ENCODE results near the gene DNAJC30. TPM values are rescaled to one million over a fixed set of nuclear protein-coding genes. Genes with fewer than 3 reads are reported as not detected.

The DNAJC30 gene
- total and polyA plus RNA-seq, 10 of the 15 experiments (the other 5 are each of a cell fraction or from before 2014, with no cell fraction given), result 2.1 to 19.0 (median 7.9) TPM

- TF ChIP-seq, protein P1, sequence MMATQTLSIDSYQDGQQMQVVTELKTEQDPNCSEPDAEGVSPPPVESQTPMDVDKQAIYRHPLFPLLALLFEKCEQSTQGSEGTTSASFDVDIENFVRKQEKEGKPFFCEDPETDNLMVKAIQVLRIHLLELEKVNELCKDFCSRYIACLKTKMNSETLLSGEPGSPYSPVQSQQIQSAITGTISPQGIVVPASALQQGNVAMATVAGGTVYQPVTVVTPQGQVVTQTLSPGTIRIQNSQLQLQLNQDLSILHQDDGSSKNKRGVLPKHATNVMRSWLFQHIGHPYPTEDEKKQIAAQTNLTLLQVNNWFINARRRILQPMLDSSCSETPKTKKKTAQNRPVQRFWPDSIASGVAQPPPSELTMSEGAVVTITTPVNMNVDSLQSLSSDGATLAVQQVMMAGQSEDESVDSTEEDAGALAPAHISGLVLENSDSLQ (IDR thresholded peaks at IDR 0.05), result no peak
- no peak for TF ChIP-seq BCL11A (IDR thresholded peaks at IDR 0.05; ENCODE audit: low read depth, low read length)
- TF ChIP-seq RELA (IDR thresholded peaks at IDR 0.05; ENCODE audit: borderline replicate concordance, partially characterized antibody), result no peak
- no peak for TF ChIP-seq MEF2A (IDR thresholded peaks at IDR 0.05; ENCODE audit: insufficient read depth, low read depth, low read length)
- TF ChIP-seq DPF2 (IDR thresholded peaks at IDR 0.05), result no peak
- no peak for TF ChIP-seq BHLHE40 (IDR thresholded peaks at IDR 0.05; ENCODE audit: borderline replicate concordance in 1 of 2, low read depth in 2 of 2, low read length in 1 of 2)
- TF ChIP-seq CBX5 (IDR thresholded peaks at IDR 0.05; ENCODE audit: low read depth), result no peak
Observed at GRCh38 chr7:73702226-73702625, 19.0 kb upstream of the DNAJC30 start (continued).

DNA sequence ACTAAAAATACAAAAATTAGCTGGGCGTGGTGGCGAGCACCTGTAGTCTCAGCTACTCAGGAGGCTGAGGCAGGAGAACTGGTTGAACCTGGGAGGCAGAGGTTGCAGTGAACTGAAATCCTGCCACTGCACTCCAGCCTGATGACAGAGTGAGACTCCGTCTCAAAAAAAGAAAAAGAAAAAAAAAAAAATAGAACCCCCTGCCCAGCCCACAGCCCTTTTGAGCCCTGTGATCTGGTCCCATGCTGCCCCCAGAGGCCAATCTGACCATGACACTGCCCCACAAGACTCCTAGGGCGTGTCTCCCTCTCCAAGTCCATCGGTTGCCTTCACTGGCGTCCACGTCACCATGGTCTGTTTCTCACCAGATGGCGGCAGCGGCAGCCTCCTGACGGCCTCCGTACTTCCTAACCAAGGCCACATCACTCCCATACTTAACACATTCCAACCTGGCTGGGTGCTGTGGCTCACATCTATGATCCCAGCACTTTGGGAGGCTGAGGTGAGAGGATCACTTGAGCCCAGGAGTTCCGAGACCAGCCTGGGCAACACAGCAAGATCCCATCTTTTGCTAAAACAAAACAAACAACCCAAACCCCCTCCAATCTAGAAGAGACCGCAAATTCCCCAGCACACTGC lies 18.2 kb upstream of the DNAJC30 start:
- BruUV-seq (replicated peaks), result no TSS peak
- RAD21 ChIA-PET (ENCODE audit: unreplicated experiment), result interaction anchor here (0.8 kb wide), 1 partner anchor 95 kb away, joined by 3 read pairs; no protein-coding TSS in a partner anchor
- Histone ChIP-seq H3K9me3 (replicated peaks; ENCODE audit: control insufficient read depth, insufficient read depth, low read length) (no peaks in the 10 kb centered on the region), H3K4me2 (ENCODE audit: control insufficient read depth, insufficient read depth) (no peak overlapping the region), H3K9ac (ENCODE audit: control insufficient read depth, insufficient read depth, low read length) (no peak overlapping the region), H3K27ac (ENCODE audit: control insufficient read depth, insufficient read depth) (no peak overlapping the region), H3K27me3 (replicated peaks in 1 of 2; ENCODE audit: control insufficient read depth in 2 of 2, insufficient read depth in 2 of 2, low read length in 1 of 2) (no peaks in the 10 kb centered on the region), H3K4me1 (ENCODE audit: control insufficient read depth, insufficient read depth, low read length) (no peaks in the 10 kb centered on the region), H3K36me3 (ENCODE audit: control insufficient read depth in 2 of 2, insufficient read depth in 2 of 2, low read length in 1 of 2) (peaks cover 2 to 22% of the 10 kb centered on the region in 2 experiments), H3K4me3 (no peak overlapping the region), H2AFZ (ENCODE audit: control insufficient read depth, low read depth, low read length) (no peak overlapping the region), H3K79me2 (ENCODE audit: control insufficient read depth, insufficient read depth, low read length) (no peaks in the 10 kb centered on the region), H4K20me1 (ENCODE audit: control insufficient read depth, insufficient read depth) (no peaks in the 10 kb centered on the region)
- DNase-seq (ENCODE audit: low read depth, low spot score) (no peak), FAIRE-seq (no peak), ATAC-seq (peak; percentile 70)
- CTCF ChIA-PET, result interaction anchor here (0.7 to 2.0 kb wide), 4 partner anchors 9 to 33 kb away, joined by 3 to 7 read pairs (median 5); no protein-coding TSS in a partner anchor
- intact Hi-C loops (cut with micrococcal nuclease; ENCODE audit: unreplicated experiment), result no loop called here
- WGBS (ENCODE audit: insufficient coverage, insufficient replicate concordance, low lambda C conversion rate, missing lambda C conversion rate), result 90% methylated on average over 12 of the region's 13 CpGs
- in situ Hi-C loops (cut with MboI), result no loop called here
- SMC1A ChIA-PET (ENCODE audit: uncharacterized antibody, unreplicated experiment), result interaction anchor here (1.2 kb wide), 1 partner anchor 33 kb away, joined by 3 read pairs; no protein-coding TSS in a partner anchor
- no peak for TF ChIP-seq CHD1 (IDR thresholded peaks at IDR 0.05; ENCODE audit: low read depth, low read length)
- TF ChIP-seq SMARCA5 (IDR thresholded peaks at IDR 0.05), result no peak
- TF ChIP-seq, protein P2, sequence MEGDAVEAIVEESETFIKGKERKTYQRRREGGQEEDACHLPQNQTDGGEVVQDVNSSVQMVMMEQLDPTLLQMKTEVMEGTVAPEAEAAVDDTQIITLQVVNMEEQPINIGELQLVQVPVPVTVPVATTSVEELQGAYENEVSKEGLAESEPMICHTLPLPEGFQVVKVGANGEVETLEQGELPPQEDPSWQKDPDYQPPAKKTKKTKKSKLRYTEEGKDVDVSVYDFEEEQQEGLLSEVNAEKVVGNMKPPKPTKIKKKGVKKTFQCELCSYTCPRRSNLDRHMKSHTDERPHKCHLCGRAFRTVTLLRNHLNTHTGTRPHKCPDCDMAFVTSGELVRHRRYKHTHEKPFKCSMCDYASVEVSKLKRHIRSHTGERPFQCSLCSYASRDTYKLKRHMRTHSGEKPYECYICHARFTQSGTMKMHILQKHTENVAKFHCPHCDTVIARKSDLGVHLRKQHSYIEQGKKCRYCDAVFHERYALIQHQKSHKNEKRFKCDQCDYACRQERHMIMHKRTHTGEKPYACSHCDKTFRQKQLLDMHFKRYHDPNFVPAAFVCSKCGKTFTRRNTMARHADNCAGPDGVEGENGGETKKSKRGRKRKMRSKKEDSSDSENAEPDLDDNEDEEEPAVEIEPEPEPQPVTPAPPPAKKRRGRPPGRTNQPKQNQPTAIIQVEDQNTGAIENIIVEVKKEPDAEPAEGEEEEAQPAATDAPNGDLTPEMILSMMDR (IDR thresholded peaks at IDR 0.05 in 2 of 3, conservative IDR thresholded peaks at IDR 0.05 in 1 of 3; ENCODE audit: control insufficient read depth in 2 of 3, extremely low read depth in 1 of 3, insufficient read depth in 1 of 3, low read depth in 3 of 3, low read length in 3 of 3), result peak; percentile 31 to 70 (median 61); a peak in 5 of 6 replicates
- no peak for TF ChIP-seq NBN (IDR thresholded peaks at IDR 0.05)
- TF ChIP-seq KDM1A (IDR thresholded peaks at IDR 0.05; ENCODE audit: borderline replicate concordance), result no peak
- no peak for TF ChIP-seq IKZF2 (IDR thresholded peaks at IDR 0.05)
- TF ChIP-seq TCF12 (IDR thresholded peaks at IDR 0.05; ENCODE audit: low read depth, low read length), result no peak
- no peak for TF ChIP-seq HDGF (IDR thresholded peaks at IDR 0.05)
- no peak for TF ChIP-seq USF1 (IDR thresholded peaks at IDR 0.05; ENCODE audit: borderline replicate concordance, extremely low read length, insufficient read depth, low read depth, low read length)
- no peak for TF ChIP-seq SUZ12 (IDR thresholded peaks at IDR 0.05; ENCODE audit: unreplicated experiment)
- no peak for TF ChIP-seq SMC3 (IDR thresholded peaks at IDR 0.05; ENCODE audit: borderline replicate concordance, low read length)
- peak; percentile 10; the same call in 1 of the 2 replicates for TF ChIP-seq RAD21 (IDR thresholded peaks at IDR 0.05; ENCODE audit: insufficient read depth, low read depth, low read length)
- TF ChIP-seq RELA (IDR thresholded peaks at IDR 0.05; ENCODE audit: borderline replicate concordance, partially characterized antibody), result no peak
- no peak for TF ChIP-seq EGR1 (IDR thresholded peaks at IDR 0.05; ENCODE audit: borderline replicate concordance in 1 of 2, low read depth in 2 of 2, low read length in 2 of 2)
- POLR2A ChIA-PET, result no interaction called here
